ENCODE results near the gene RPS19BP1. TPM values are rescaled to one million over a fixed set of nuclear protein-coding genes. Genes with fewer than 3 reads are reported as not detected.
"Not testable (repeated sequence)": the region's sequence is repeated elsewhere in the genome, so short reads cannot be mapped to it uniquely, and the experiment has no call there.

Gene RPS19BP1
- polyA plus RNA-seq, 3 donors from 2014 or later, result 139 to 239 (median 180) TPM

GRCh38 chr22:39510529-39511149, 21.9 kb downstream of the RPS19BP1 start:
- H3K4me1 Mint-ChIP-seq, result peaks cover 6 to 45% of the 10 kb centered on the region in 2 donors
- H3K9me3 Mint-ChIP-seq, result no peaks in the 10 kb centered on the region
- H3K27me3 Mint-ChIP-seq (ENCODE audit: low read depth in 3 of 3), result peaks cover 0 to 4% (median 1%) of the 10 kb centered on the region in 3 donors
- peaks cover 22 to 51% (median 39%) of the 10 kb centered on the region in 3 donors for H3K36me3 Mint-ChIP-seq
- H3K27ac Mint-ChIP-seq, result no peak overlapping the region
- H3K4me3 Mint-ChIP-seq, result no peak overlapping the region
- no peak for DNase-seq

DNA sequence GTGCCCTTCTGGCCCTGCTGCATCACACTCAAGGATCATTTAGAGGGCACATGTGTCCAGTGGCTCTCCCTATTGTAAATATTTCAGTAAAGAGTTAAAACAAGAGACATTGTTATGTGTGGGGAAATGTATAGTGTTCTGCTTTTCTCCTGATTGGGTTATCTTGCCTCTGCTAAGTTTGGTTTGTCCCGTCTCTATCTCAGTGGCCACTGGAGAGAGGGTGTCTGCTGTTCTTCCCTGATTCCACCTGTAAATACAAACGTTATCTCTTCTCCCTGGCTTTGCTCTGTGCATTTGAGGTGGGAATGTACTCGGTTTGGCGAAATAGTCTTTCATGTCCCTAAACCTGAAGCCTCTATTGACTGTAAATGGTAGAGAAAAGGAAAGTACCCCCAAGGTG, 24.2 kb downstream of the RPS19BP1 start:
- Mint-ChIP-seq H3K27ac (no peak overlapping the region), H3K4me1 (peaks cover 22 to 54% of the 10 kb centered on the region in 2 donors), H3K36me3 (peaks cover 16 to 50% (median 36%) of the 10 kb centered on the region in 3 donors)

GRCh38 chr22:39507021-39507420, 25.5 kb downstream of the RPS19BP1 start:
- not testable (repeated sequence) for H3K4me3 Mint-ChIP-seq; H3K27ac Mint-ChIP-seq; H3K27me3 Mint-ChIP-seq (ENCODE audit: low read depth in 3 of 3); H3K9me3 Mint-ChIP-seq; DNase-seq
- Mint-ChIP-seq H3K4me1 (peaks cover 33 to 65% of the 10 kb centered on the region in 2 donors), H3K36me3 (peaks cover 11 to 49% (median 36%) of the 10 kb centered on the region in 3 donors)

More for the DNA sequence above, 24.2 kb downstream of the RPS19BP1 start:
- Mint-ChIP-seq H3K9me3 (no peaks in the 10 kb centered on the region), H3K27me3 (ENCODE audit: low read depth in 3 of 3) (peaks cover 0 to 6% (median 0%) of the 10 kb centered on the region in 3 donors), H3K4me3 (no peak overlapping the region)
- no peak for DNase-seq

DNA sequence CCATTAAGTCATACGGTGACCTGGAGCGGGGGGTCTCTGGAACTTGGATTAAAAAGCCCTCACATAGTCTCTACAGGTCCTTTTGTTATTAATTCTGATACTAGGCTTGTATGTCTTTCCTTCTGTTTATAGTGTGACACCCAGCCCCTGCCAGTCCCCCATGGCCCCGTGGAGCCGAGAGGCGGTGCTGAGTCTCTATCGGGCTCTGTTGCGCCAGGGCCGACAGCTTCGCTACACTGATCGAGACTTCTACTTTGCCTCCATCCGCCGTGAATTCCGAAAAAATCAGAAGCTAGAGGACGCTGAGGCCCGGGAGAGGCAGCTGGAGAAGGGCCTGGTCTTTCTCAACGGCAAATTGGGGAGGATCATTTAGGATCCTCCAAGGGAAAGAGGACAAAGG, 28.5 kb downstream of the RPS19BP1 start:
- H3K4me3 Mint-ChIP-seq, result peak overlapping the region; percentile 34 to 98 (median 95)
- H3K36me3 Mint-ChIP-seq, result peaks cover 11 to 29% (median 24%) of the 10 kb centered on the region in 3 donors
- H3K4me1 Mint-ChIP-seq, result peaks cover 37 to 57% of the 10 kb centered on the region in 2 donors
- no peak for DNase-seq
- H3K27ac Mint-ChIP-seq, result no peak overlapping the region
- H3K27me3 Mint-ChIP-seq (ENCODE audit: low read depth in 3 of 3), result peaks cover 0 to 3% (median 2%) of the 10 kb centered on the region in 3 donors
- H3K9me3 Mint-ChIP-seq, result no peaks in the 10 kb centered on the region

GRCh38 chr22:39503630-39504029, 28.9 kb downstream of the RPS19BP1 start:
- peak overlapping the region; percentile 90 to 98 (median 96) for H3K4me3 Mint-ChIP-seq
- H3K27me3 Mint-ChIP-seq (ENCODE audit: low read depth in 3 of 3), result peaks cover 0 to 3% (median 2%) of the 10 kb centered on the region in 3 donors
- H3K4me1 Mint-ChIP-seq, result peaks cover 36 to 56% of the 10 kb centered on the region in 2 donors

DNA sequence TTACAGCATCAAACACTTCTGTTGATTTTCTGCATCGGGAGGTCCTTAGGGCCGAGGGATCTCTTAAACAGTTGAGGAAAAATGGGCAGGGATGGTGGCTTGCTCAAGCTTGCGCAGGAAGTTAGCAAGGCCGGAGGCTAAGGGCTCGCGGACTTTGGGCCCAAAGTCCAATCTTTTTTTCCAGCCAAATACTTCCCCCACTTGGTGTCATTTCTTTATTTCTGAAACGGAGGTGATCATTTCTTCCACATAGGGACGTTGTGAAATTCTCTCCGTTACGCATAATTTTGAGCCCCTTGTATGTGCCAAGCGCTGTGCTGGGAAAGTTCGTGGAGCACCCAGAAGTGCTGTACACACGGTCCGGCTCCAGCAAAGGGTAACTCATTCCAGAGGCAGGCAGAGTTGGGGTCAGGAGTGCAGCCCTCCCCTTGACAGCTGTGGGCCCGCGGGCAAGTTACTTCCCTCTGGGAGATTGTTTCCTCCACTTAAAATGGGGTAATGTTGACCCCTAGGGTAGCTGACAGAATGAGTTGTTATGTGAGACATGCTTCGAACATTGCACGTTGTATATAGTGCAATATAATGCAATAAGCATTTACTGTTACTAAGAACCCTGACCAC, 29.6 kb downstream of the RPS19BP1 start:
- Mint-ChIP-seq H3K36me3 (peaks cover 11 to 25% (median 17%) of the 10 kb centered on the region in 3 donors), H3K27ac (peak overlapping the region; percentile 58 to 92 (median 79)), H3K4me1 (peaks cover 32 to 48% of the 10 kb centered on the region in 2 donors), H3K9me3 (no peaks in the 10 kb centered on the region), H3K27me3 (ENCODE audit: low read depth in 3 of 3) (peaks cover 0 to 3% (median 2%) of the 10 kb centered on the region in 3 donors), H3K4me3 (peak overlapping the region; percentile 90 to 98 (median 96))
- no peak for DNase-seq

More at GRCh38 chr22:39503630-39504029, 28.9 kb downstream of the RPS19BP1 start:
- no peak for DNase-seq
- Mint-ChIP-seq H3K36me3 (peaks cover 11 to 27% (median 22%) of the 10 kb centered on the region in 3 donors), H3K27ac (peak overlapping the region in 5 of 6 donors; percentile 55 to 90 (median 73)), H3K9me3 (no peaks in the 10 kb centered on the region)

GRCh38 chr22:39502109-39502788, 30.3 kb downstream of the RPS19BP1 start, which contains the start of gene MIEF1:
Gene MIEF1 (plus strand): TSS chr22:39502290. CDS start chr22:39511295, 9,005 bp downstream.
- H3K27me3 Mint-ChIP-seq (ENCODE audit: low read depth in 3 of 3), result peaks cover 0 to 3% (median 2%) of the 10 kb centered on the region in 3 donors
- peaks cover 32 to 48% of the 10 kb centered on the region in 2 donors for H3K4me1 Mint-ChIP-seq
- peak within 1 kb of the TSS; percentile 90 to 97 (median 94) for H3K27ac Mint-ChIP-seq
- DNase-seq, result peak; percentile 89 to 91 (median 89)
- peaks cover 11 to 25% (median 17%) of the 10 kb centered on the region in 3 donors for H3K36me3 Mint-ChIP-seq
- H3K9me3 Mint-ChIP-seq, result no peaks in the 10 kb centered on the region
- H3K4me3 Mint-ChIP-seq, result peak within 1 kb of the TSS; percentile 90 to 98 (median 96)

DNA sequence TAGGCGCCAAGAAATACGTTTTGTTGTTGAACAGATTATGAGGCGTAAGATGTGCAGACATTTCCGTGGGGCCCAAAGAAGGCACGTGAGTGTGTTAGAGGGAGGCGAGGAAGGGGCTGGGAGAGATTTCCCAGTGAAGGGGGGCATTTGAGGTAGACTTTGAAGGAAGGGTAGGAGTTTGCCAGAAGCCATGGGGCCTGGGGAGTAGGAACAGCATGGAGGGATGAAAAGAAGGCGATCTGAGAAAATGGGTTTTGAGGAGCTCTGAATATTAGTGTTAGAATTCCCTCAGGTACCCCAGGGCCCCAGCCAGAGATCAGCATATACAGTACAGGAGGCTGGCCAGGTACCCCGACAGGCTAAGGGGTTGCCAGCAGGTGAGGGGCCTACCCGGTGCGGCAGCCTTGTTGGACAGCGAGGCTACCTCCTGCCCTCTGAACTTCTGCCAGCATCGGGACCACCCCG, 30.9 kb downstream of the RPS19BP1 start:
- Mint-ChIP-seq H3K4me3 (peak overlapping the region; percentile 90 to 98 (median 96)), H3K4me1 (peaks cover 32 to 45% of the 10 kb centered on the region in 2 donors), H3K27me3 (ENCODE audit: low read depth in 3 of 3) (peaks cover 0 to 3% (median 2%) of the 10 kb centered on the region in 3 donors), H3K36me3 (peaks cover 11 to 21% (median 14%) of the 10 kb centered on the region in 3 donors), H3K27ac (peak overlapping the region; percentile 90 to 97 (median 94)), H3K9me3 (no peaks in the 10 kb centered on the region)
- no peak for DNase-seq

DNA sequence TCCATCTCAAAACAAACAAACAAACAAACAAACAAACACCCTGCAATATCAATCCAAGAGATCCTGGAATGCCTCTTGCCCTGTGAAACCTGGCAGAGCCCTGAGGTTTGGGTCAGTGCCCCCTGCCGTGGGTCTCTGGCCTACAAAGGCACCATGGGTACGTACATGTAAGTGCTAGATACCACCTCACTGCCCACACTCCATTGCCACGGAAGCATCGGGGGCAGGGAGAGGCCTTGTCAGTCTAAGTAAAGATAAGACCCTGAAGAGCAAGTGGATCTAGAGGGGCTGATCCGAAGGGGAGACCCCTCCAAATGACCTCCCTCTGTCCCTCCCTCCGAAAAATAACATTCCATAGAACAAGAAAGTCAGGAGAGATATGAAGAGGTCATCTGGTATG, 32.4 kb downstream of the RPS19BP1 start:
- Mint-ChIP-seq H3K9me3 (no peaks in the 10 kb centered on the region), H3K27ac (no peak overlapping the region), H3K36me3 (peaks cover 0 to 7% (median 0%) of the 10 kb centered on the region in 3 donors), H3K4me3 (peak overlapping the region in 1 of 5 donors; percentile 52), H3K4me1 (peaks cover 27 to 30% of the 10 kb centered on the region in 2 donors), H3K27me3 (ENCODE audit: low read depth in 3 of 3) (peaks cover 0 to 3% (median 2%) of the 10 kb centered on the region in 3 donors)
- DNase-seq, result no peak

- H3K4me3 Mint-ChIP-seq, result no peak overlapping the region
- peaks cover 19 to 22% of the 10 kb centered on the region in 2 donors for H3K4me1 Mint-ChIP-seq
- no peaks in the 10 kb centered on the region for H3K9me3 Mint-ChIP-seq
- no peak for DNase-seq
- H3K27ac Mint-ChIP-seq, result no peak overlapping the region
- H3K36me3 Mint-ChIP-seq, result peaks cover 0 to 4% (median 0%) of the 10 kb centered on the region in 3 donors
- peaks cover 0 to 3% (median 2%) of the 10 kb centered on the region in 3 donors for H3K27me3 Mint-ChIP-seq (ENCODE audit: low read depth in 3 of 3)
Observed at GRCh38 chr22:39498802-39499201, 33.7 kb downstream of the RPS19BP1 start.

DNA sequence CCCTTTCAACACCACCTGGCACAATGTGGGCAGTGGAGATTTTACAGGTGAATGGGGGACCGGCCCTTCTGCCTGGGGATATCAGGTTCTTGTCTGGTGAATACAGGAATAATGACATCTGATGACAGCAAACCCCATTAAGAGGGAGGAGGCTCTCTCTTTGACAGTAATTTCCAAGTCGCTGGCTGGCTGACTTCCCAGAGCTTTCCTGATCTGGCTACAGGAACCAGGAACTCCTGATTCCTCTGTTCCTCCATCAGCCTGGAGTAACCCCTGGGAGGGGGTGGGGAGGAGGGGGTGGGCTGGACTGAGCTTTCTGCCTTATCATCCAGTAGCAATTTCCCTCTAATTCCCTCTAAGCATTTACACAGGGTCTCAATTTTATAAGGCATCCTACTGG, 34.2 kb downstream of the RPS19BP1 start:
- Mint-ChIP-seq H3K27me3 (ENCODE audit: low read depth in 3 of 3) (peaks cover 0 to 3% (median 3%) of the 10 kb centered on the region in 3 donors), H3K4me3 (no peak overlapping the region), H3K9me3 (no peaks in the 10 kb centered on the region), H3K4me1 (peaks cover 15 to 18% of the 10 kb centered on the region in 2 donors), H3K36me3 (peaks cover 0 to under 1% (median 0%) of the 10 kb centered on the region in 3 donors), H3K27ac (no peak overlapping the region)
- no peak for DNase-seq

DNA sequence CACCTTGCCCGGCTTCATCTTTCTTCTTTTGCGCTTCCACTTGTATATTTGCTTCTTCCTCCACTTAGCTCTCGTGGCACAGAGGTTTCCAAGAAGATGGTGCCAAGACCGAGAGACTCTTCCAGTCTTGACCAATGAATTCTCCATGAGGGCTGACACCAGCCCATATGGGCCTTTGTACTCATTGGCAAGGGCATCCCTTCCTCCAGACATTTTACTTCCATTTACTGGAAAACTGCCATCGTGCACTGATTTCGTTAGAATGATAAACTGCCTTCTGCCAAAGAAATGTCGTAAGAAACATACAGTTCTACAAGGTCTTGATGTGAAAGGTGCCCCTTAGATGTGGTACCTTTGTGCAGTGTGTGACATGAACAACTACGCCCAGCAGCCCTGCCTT, 35.1 kb downstream of the RPS19BP1 start:
- no peak for DNase-seq
- H3K9me3 Mint-ChIP-seq, result no peaks in the 10 kb centered on the region

DNA sequence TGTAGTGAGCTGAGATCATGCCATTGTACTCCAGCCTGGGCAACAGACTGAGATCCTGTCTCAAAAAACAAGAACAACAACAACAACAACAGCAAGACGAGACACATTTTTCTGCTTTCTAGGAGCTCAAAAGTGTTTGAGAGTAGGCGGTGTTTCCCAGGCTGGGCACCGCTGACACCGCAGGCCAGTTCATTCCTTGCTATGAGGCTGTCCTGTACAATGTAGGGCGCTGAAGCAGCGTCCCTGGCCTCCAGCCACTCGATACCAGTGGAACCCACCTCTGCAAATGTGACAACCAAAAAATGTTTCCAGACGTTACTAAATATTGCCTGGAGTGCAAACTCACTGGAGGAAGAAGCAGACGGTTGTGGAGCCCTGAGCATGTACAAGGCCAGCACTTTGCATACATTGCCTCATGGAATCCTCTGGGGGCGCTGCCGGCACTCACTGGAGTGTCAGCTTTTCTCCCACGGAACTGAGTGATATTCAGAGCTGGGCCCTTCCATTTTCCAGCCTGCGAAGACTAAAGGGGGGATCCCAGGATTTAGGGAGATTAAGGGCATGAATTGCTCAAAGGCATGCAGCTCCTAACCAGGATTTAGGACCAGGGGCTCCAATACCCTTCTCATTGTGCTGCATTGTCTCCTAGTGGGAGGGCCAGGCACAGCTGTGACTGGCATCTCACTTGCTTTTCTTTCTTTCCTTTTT, 36.3 kb downstream of the RPS19BP1 start:
- H3K27ac Mint-ChIP-seq, result no peak overlapping the region

More for the DNA sequence above, 35.1 kb downstream of the RPS19BP1 start:
- Mint-ChIP-seq H3K4me1 (peaks cover 7 to 11% of the 10 kb centered on the region in 2 donors), H3K4me3 (no peak overlapping the region), H3K36me3 (no peaks in the 10 kb centered on the region), H3K27me3 (ENCODE audit: low read depth in 3 of 3) (peaks cover 0 to 8% (median 7%) of the 10 kb centered on the region in 3 donors), H3K27ac (no peak overlapping the region)

More for the DNA sequence above, 36.3 kb downstream of the RPS19BP1 start:
- Mint-ChIP-seq H3K36me3 (no peaks in the 10 kb centered on the region), H3K9me3 (no peaks in the 10 kb centered on the region), H3K27me3 (ENCODE audit: low read depth in 3 of 3) (peaks cover 2 to 8% (median 5%) of the 10 kb centered on the region in 3 donors), H3K4me3 (no peak overlapping the region), H3K4me1 (peaks cover 0 to under 1% of the 10 kb centered on the region in 2 donors)
- DNase-seq, result peak in 2 of 3 donors; percentile 21 to 26

Data from immature natural killer cell (primary cell).